DOHH2 (cell line): Measurements from ENCODE around the gene CAMSAP2.

Source experiments
- H3F3A ChIP-seq: fragments of 200-600 bp; sonication (generic), shearing (Covaris generic); 2 replicates; pipeline ENCODE4 v1.6.0; 2016; ENCODE audit warnings: antibody characterized with exemption, mild to moderate bottlenecking; ENCODE audit not compliant: control insufficient read depth, insufficient read depth
- H3K27ac ChIP-seq: fragments of 200-600 bp; sonication (generic); 2 replicates; pipeline ENCODE4 v1.5.1; 2014; ENCODE audit warnings: low read depth, mild to moderate bottlenecking, low read length, moderate library complexity
- H3K27me3 ChIP-seq: fragments of 200-600 bp; sonication (generic); 2 replicates; pipeline ENCODE4 v1.6.1; 2014; ENCODE audit warnings: mild to moderate bottlenecking, low read length, mixed read lengths; ENCODE audit not compliant: control insufficient read depth
- H3K36me3 ChIP-seq: fragments of 200-600 bp; sonication (generic); 2 replicates; pipeline ENCODE4 v1.6.1; 2014; ENCODE audit warnings: mild to moderate bottlenecking, low read length, moderate library complexity, mixed read lengths; ENCODE audit not compliant: control insufficient read depth
- H3K4me1 ChIP-seq: fragments of 200-600 bp; sonication (generic); 2 replicates; pipeline ENCODE4 v1.6.1; 2014; ENCODE audit warnings: mild to moderate bottlenecking, low read length, mixed read lengths; ENCODE audit not compliant: control insufficient read depth
- H3K4me2 ChIP-seq: fragments of 200-600 bp; sonication (generic); 2 replicates; pipeline ENCODE4 v1.6.0; 2014; ENCODE audit warnings: mild to moderate bottlenecking, low read length, moderate library complexity
- H3K4me3 ChIP-seq: fragments of 200-600 bp; sonication (generic); 2 replicates; pipeline ENCODE4 v1.5.1; 2014; ENCODE audit warnings: mild to moderate bottlenecking, low read length, mixed read lengths
- H3K79me2 ChIP-seq: fragments of 200-600 bp; sonication (generic); 2 replicates; pipeline ENCODE4 v1.6.1; 2014; ENCODE audit warnings: mild to moderate bottlenecking, low read length, mixed read lengths; ENCODE audit not compliant: control insufficient read depth
- H3K9me2 ChIP-seq: fragments of 200-600 bp; sonication (generic); replicated peaks from 2 replicates; pipeline ENCODE4 v1.6.1; 2014; ENCODE audit warnings: mild to moderate bottlenecking, low read length, mixed read lengths; ENCODE audit not compliant: control insufficient read depth
- H3K9me3 ChIP-seq: fragments of 200-600 bp; sonication (generic); 2 replicates; pipeline ENCODE4 v1.6.1; 2014; ENCODE audit warnings: antibody characterized with exemption, low read length, mixed read lengths; ENCODE audit not compliant: control insufficient read depth, insufficient read depth
- H4K20me1 ChIP-seq: fragments of 200-600 bp; sonication (generic); 2 replicates; pipeline ENCODE4 v1.6.0; 2014; ENCODE audit warnings: low read depth, mild to moderate bottlenecking, antibody characterized with exemption, low read length, moderate library complexity; ENCODE audit not compliant: control insufficient read depth, insufficient read depth
- EZH2phosphoT487 ChIP-seq: fragments of 200-600 bp; sonication (generic); IDR thresholded peaks from 2 replicates; pipeline ENCODE4 v1.6.1; 2017; ENCODE audit warnings: borderline replicate concordance, mild to moderate bottlenecking, antibody characterized with exemption, low read length, moderate library complexity, mixed read lengths
- TF ChIP-seq, protein P1 (sequence below): fragments of 200-600 bp; sonication (generic); IDR thresholded peaks from one replicate; pipeline ENCODE4 v1.5.1; 2014; ENCODE audit warnings: antibody characterized with exemption, mild to moderate bottlenecking, low read depth, low read length; ENCODE audit not compliant: poor library complexity, severe bottlenecking

The CAMSAP2 gene

DNA sequence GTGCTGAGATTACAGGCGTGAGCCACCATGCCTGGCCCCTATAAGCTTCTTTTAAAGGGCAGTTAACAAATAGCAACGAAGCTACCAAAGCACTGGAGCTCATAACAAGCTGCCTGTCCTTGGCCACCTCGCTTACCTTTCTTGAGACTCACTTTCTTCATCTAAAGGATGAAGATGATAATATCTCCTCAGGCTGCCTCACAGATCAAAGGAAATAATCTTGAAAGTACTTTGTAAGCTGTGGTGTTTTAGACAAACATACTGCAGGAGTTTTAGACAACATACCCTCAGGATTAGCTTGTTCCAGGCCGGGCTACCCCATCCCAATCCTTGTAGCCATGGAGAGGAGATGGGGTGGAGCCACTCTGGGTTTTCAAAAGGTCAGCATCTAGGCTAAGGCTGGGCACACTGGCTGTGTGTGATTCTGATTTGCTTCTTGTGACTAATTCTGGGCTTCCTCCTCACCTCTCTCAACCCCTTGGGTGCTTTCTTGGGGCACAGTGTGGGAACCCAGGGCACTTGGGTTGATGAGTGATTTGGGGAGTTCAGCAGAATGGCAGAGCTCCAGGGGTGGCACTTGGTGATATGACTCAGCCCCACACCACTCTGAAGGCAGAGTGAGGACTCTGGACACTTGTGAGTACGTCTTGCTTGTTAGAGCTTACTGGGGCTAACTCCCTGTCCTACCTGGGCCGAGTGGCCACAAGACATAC is 139.3 kb downstream of the CAMSAP2 start:
- Histone ChIP-seq H3F3A (no peaks in the 10 kb centered on the region), H4K20me1 (no peaks in the 10 kb centered on the region; the same call in 1 of the 2 replicates), H3K4me1 (no peaks in the 10 kb centered on the region), H3K27ac (no peak overlapping the region), H3K9me2 (no peaks in the 10 kb centered on the region), H3K27me3 (peaks cover 50% of the 10 kb centered on the region), H3K9me3 (no peaks in the 10 kb centered on the region), H3K36me3 (no peaks in the 10 kb centered on the region), H3K4me2 (no peak overlapping the region), H3K79me2 (no peaks in the 10 kb centered on the region), H3K4me3 (no peak overlapping the region)
- TF ChIP-seq, protein P1, sequence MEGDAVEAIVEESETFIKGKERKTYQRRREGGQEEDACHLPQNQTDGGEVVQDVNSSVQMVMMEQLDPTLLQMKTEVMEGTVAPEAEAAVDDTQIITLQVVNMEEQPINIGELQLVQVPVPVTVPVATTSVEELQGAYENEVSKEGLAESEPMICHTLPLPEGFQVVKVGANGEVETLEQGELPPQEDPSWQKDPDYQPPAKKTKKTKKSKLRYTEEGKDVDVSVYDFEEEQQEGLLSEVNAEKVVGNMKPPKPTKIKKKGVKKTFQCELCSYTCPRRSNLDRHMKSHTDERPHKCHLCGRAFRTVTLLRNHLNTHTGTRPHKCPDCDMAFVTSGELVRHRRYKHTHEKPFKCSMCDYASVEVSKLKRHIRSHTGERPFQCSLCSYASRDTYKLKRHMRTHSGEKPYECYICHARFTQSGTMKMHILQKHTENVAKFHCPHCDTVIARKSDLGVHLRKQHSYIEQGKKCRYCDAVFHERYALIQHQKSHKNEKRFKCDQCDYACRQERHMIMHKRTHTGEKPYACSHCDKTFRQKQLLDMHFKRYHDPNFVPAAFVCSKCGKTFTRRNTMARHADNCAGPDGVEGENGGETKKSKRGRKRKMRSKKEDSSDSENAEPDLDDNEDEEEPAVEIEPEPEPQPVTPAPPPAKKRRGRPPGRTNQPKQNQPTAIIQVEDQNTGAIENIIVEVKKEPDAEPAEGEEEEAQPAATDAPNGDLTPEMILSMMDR = no peak
- TF ChIP-seq EZH2phosphoT487 = no peak

DNA sequence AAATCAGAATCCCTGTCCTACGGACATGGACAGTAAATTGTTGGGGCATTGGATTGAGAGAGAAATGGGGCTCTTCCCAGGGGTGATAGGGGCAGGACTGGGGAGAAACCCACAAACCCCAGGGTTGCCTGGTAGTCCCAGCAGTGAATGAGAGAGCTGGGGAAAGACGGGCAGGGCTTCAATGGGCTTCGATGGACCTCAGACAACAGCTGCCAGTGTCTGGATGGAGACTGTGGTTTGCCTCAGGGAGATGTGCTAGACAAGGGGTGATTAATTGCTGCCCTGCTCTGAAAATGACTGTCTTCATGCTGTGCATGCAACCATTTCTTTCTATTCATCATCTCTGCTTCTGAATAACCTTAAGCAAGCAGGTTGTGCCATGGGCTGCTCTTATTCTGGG is 141.5 kb downstream of the CAMSAP2 start:
- H3K4me2 ChIP-seq = no peak overlapping the region
- H3K27ac ChIP-seq = no peak overlapping the region
- no peaks in the 10 kb centered on the region for H3F3A ChIP-seq
- H3K79me2 ChIP-seq = no peaks in the 10 kb centered on the region
- no peaks in the 10 kb centered on the region; the same call in 1 of the 2 replicates for H4K20me1 ChIP-seq
- TF ChIP-seq EZH2phosphoT487 = no peak
- TF ChIP-seq, protein P1 = no peak
- peaks cover 37% of the 10 kb centered on the region for H3K27me3 ChIP-seq
- no peaks in the 10 kb centered on the region for H3K36me3 ChIP-seq
- H3K9me2 ChIP-seq = no peaks in the 10 kb centered on the region
- no peaks in the 10 kb centered on the region for H3K9me3 ChIP-seq
- no peaks in the 10 kb centered on the region for H3K4me1 ChIP-seq
- no peak overlapping the region for H3K4me3 ChIP-seq

DNA sequence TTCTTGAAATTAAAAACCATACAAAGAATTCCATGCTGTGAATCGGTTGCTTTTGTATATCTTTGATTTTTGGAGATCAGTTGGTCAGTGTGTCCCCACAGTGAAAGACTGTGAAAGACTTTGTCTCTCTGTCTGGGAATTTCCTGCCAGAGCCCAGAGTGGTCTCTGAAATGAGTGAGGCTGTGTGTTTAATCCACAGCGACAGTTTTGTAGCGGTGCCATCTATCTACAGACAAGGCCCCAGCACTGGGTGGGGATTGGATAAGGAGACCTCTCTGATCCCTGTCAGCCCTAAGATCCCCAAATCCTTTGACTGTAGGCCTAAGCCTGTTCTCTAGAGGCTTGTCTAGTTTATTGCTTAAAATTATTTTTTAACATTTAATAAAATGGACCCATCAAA is 144.4 kb downstream of the CAMSAP2 start:
- no peaks in the 10 kb centered on the region for H3F3A ChIP-seq
- H3K27ac ChIP-seq = no peak overlapping the region
- H3K4me3 ChIP-seq = no peak overlapping the region
- peaks cover 6% of the 10 kb centered on the region for H3K4me1 ChIP-seq
- H3K79me2 ChIP-seq = no peaks in the 10 kb centered on the region
- H4K20me1 ChIP-seq = no peaks in the 10 kb centered on the region
- H3K36me3 ChIP-seq = no peaks in the 10 kb centered on the region
- TF ChIP-seq, protein P1 = no peak
- TF ChIP-seq EZH2phosphoT487 = no peak
- peaks cover 33% of the 10 kb centered on the region for H3K27me3 ChIP-seq
- no peak overlapping the region for H3K4me2 ChIP-seq
- H3K9me2 ChIP-seq = no peaks in the 10 kb centered on the region
- H3K9me3 ChIP-seq = no peaks in the 10 kb centered on the region
